Mesendoderm (in vitro differentiated cells): ENCODE data around the gene ADH5.
"Not testable (repeated sequence)": the region's sequence is repeated elsewhere in the genome, so short reads cannot be mapped to it uniquely, and the experiment has no call there.

Source experiments
- DNase-seq: peaks from one replicate; pipeline ENCODE4 v3.0.0; 2013
- H2AK5ac ChIP-seq: 2 replicates; pipeline ENCODE4 v1.6.1; 2013; ENCODE audit warnings: low read length, inconsistent platforms
- H2BK120ac ChIP-seq: 2 replicates; pipeline ENCODE4 v1.6.1; 2013; ENCODE audit warnings: low read depth, mild to moderate bottlenecking, low read length, moderate library complexity, mixed read lengths
- H2BK15ac ChIP-seq: replicated peaks from 2 replicates; pipeline ENCODE4 v1.6.1; 2013; ENCODE audit warnings: low read depth, mild to moderate bottlenecking, moderate library complexity
- H2BK5ac ChIP-seq: 2 replicates; pipeline ENCODE4 v1.6.1; 2013; ENCODE audit warnings: low read length, inconsistent platforms
- H3K18ac ChIP-seq: 2 replicates; pipeline ENCODE4 v1.6.1; 2013; ENCODE audit warnings: mild to moderate bottlenecking, low read length, mixed read lengths
- H3K23ac ChIP-seq: one replicate; pipeline ENCODE4 v1.6.1; 2013; ENCODE audit warnings: low read length
- H3K27ac ChIP-seq: 2 replicates; pipeline ENCODE4 v1.5.1; 2013; ENCODE audit warnings: low read depth, mild to moderate bottlenecking, inconsistent platforms, low read length, moderate library complexity
- H3K27me3 ChIP-seq: 2 replicates; pipeline ENCODE4 v1.6.1; 2013; ENCODE audit warnings: low read length, control low read depth, mild to moderate bottlenecking, inconsistent platforms; ENCODE audit not compliant: insufficient read depth, poor library complexity
- H3K36me3 ChIP-seq: 2 replicates; pipeline ENCODE4 v1.6.1; 2013; ENCODE audit warnings: low read length, inconsistent platforms; ENCODE audit not compliant: control insufficient read depth, insufficient read depth
- H3K4ac ChIP-seq: one replicate; pipeline ENCODE4 v1.6.1; 2013; ENCODE audit warnings: low read depth, mild to moderate bottlenecking, low read length, moderate library complexity
- H3K4me1 ChIP-seq: 2 replicates; pipeline ENCODE4 v1.6.1; 2013; ENCODE audit warnings: low read depth, low read length, inconsistent platforms; ENCODE audit not compliant: control insufficient read depth
- H3K4me2 ChIP-seq: 2 replicates; pipeline ENCODE4 v1.6.1; 2013; ENCODE audit warnings: low read length
- H3K4me3 ChIP-seq: 2 replicates; pipeline ENCODE4 v1.5.1; 2013; ENCODE audit warnings: mild to moderate bottlenecking, low read length
- H3K56ac ChIP-seq: one replicate; pipeline ENCODE4 v1.6.1; 2013; ENCODE audit warnings: low read length
- H3K79me1 ChIP-seq: 2 replicates; pipeline ENCODE4 v1.6.1; 2013; ENCODE audit warnings: low read length, inconsistent platforms
- H3K79me2 ChIP-seq: 2 replicates; pipeline ENCODE4 v1.6.1; 2013; ENCODE audit warnings: mild to moderate bottlenecking, low read length; ENCODE audit not compliant: control insufficient read depth, insufficient read depth
- H3K9ac ChIP-seq: 2 replicates; pipeline ENCODE4 v1.6.1; 2013; ENCODE audit warnings: low read length, inconsistent platforms
- H4K5ac ChIP-seq: one replicate; pipeline ENCODE4 v1.6.1; 2013; ENCODE audit warnings: low read length
- H4K8ac ChIP-seq: one replicate; pipeline ENCODE4 v1.6.1; 2013; ENCODE audit warnings: low read depth, mild to moderate bottlenecking, control low read depth, low read length, moderate library complexity
- WGBS: extraction: QIAGEN DNeasy Blood & Tissue Kit; methylation state at CpG from one replicate; pipeline ENCODE4 v1.1.7; 2013; ENCODE audit warnings: low lambda C conversion rate, missing lambda C conversion rate; ENCODE audit not compliant: insufficient coverage; ENCODE audit errors: extremely low coverage; 5-methylcytosine and 5-hydroxymethylcytosine counted together

Gene ADH5

GRCh38 chr4:99126376-99126775 is 37.8 kb upstream of the ADH5 start:
- H3K79me2 ChIP-seq = no peaks in the 10 kb centered on the region
- no peak overlapping the region for H4K8ac ChIP-seq
- H2AK5ac ChIP-seq = no peak overlapping the region
- no peak overlapping the region for H3K9ac ChIP-seq
- no peak overlapping the region for H3K27ac ChIP-seq
- H2BK120ac ChIP-seq = no peak overlapping the region
- H3K23ac ChIP-seq = no peak overlapping the region
- H3K79me1 ChIP-seq = no peaks in the 10 kb centered on the region
- H3K56ac ChIP-seq = no peak overlapping the region
- no peak overlapping the region for H3K4me2 ChIP-seq
- no peak overlapping the region for H2BK15ac ChIP-seq
- H3K4ac ChIP-seq = no peak overlapping the region
- H3K4me3 ChIP-seq = no peak overlapping the region
- H3K4me1 ChIP-seq = no peaks in the 10 kb centered on the region
- no peaks in the 10 kb centered on the region for H3K27me3 ChIP-seq
- H3K18ac ChIP-seq = no peak overlapping the region
- no peak for DNase-seq
- WGBS = no CpG with 5 or more reads among the region's 1 CpG
- H4K5ac ChIP-seq = no peak overlapping the region
- H2BK5ac ChIP-seq = no peak overlapping the region
- H3K36me3 ChIP-seq = no peaks in the 10 kb centered on the region

GRCh38 chr4:99121008-99121407 is 32.4 kb upstream of the ADH5 start:
- no peak overlapping the region for H3K9ac ChIP-seq
- no CpG with 5 or more reads among the region's 4 CpGs for WGBS
- no peak overlapping the region for H3K23ac ChIP-seq
- H2BK120ac ChIP-seq = no peak overlapping the region
- no peak overlapping the region for H3K4me2 ChIP-seq
- no peaks in the 10 kb centered on the region for H3K4me1 ChIP-seq
- no peak for DNase-seq
- H3K18ac ChIP-seq = no peak overlapping the region
- no peaks in the 10 kb centered on the region for H3K27me3 ChIP-seq
- no peak overlapping the region for H4K8ac ChIP-seq
- H2BK5ac ChIP-seq = no peak overlapping the region
- no peak overlapping the region for H3K4me3 ChIP-seq
- no peak overlapping the region for H3K56ac ChIP-seq
- no peaks in the 10 kb centered on the region for H3K79me1 ChIP-seq
- no peaks in the 10 kb centered on the region for H3K36me3 ChIP-seq
- H2BK15ac ChIP-seq = no peak overlapping the region
- H4K5ac ChIP-seq = no peak overlapping the region
- no peak overlapping the region for H3K27ac ChIP-seq
- H3K4ac ChIP-seq = no peak overlapping the region
- no peaks in the 10 kb centered on the region for H3K79me2 ChIP-seq
- H2AK5ac ChIP-seq = no peak overlapping the region

- no CpG with 5 or more reads among the region's 5 CpGs for WGBS
Observed at GRCh38 chr4:99120501-99120900, 31.9 kb upstream of the ADH5 start.

GRCh38 chr4:99117876-99118693 is 29.5 kb upstream of the ADH5 start:
- Histone ChIP-seq H3K79me1 (no peaks in the 10 kb centered on the region), H2AK5ac (no peak overlapping the region), H2BK120ac (no peak overlapping the region), H3K18ac (no peak overlapping the region), H3K4ac (no peak overlapping the region), H3K79me2 (no peaks in the 10 kb centered on the region), H3K4me3 (no peak overlapping the region), H3K36me3 (no peaks in the 10 kb centered on the region), H3K23ac (no peak overlapping the region), H4K8ac (no peak overlapping the region), H2BK15ac (no peak overlapping the region), H3K4me2 (no peak overlapping the region), H3K27ac (no peak overlapping the region), H2BK5ac (no peak overlapping the region), H3K4me1 (no peaks in the 10 kb centered on the region), H4K5ac (no peak overlapping the region), H3K56ac (no peak overlapping the region), H3K27me3 (no peaks in the 10 kb centered on the region), H3K9ac (no peak overlapping the region)
- DNase-seq = no peak
- WGBS = no CpG with 5 or more reads among the region's 9 CpGs

More at GRCh38 chr4:99120501-99120900, 31.9 kb upstream of the ADH5 start:
- Histone ChIP-seq H2BK15ac (no peak overlapping the region), H3K79me1 (no peaks in the 10 kb centered on the region), H3K56ac (no peak overlapping the region), H3K4me3 (no peak overlapping the region), H3K23ac (no peak overlapping the region), H3K18ac (no peak overlapping the region), H4K5ac (no peak overlapping the region), H2BK5ac (no peak overlapping the region), H3K4ac (no peak overlapping the region), H3K79me2 (no peaks in the 10 kb centered on the region), H3K36me3 (no peaks in the 10 kb centered on the region), H3K9ac (no peak overlapping the region), H3K4me1 (no peaks in the 10 kb centered on the region), H2BK120ac (no peak overlapping the region), H3K27ac (no peak overlapping the region), H4K8ac (no peak overlapping the region), H3K27me3 (no peaks in the 10 kb centered on the region), H3K4me2 (no peak overlapping the region), H2AK5ac (no peak overlapping the region)
- DNase-seq = no peak

GRCh38 chr4:99117122-99117841 is 28.7 kb upstream of the ADH5 start:
- H4K5ac ChIP-seq, H3K56ac ChIP-seq, H3K23ac ChIP-seq, H4K8ac ChIP-seq, H3K18ac ChIP-seq, H3K79me1 ChIP-seq, H3K27me3 ChIP-seq, H3K4me2 ChIP-seq, H3K4me1 ChIP-seq, H3K36me3 ChIP-seq, H3K4me3 ChIP-seq, H3K4ac ChIP-seq, H2BK15ac ChIP-seq, H3K27ac ChIP-seq, H3K79me2 ChIP-seq, H2BK5ac ChIP-seq, H2AK5ac ChIP-seq, H3K9ac ChIP-seq, DNase-seq, H2BK120ac ChIP-seq: not testable (repeated sequence)
- no CpG with 5 or more reads among the region's 29 CpGs for WGBS
